ENCODE measurements around the gene FGD1. TPM values are rescaled to one million over a fixed set of nuclear protein-coding genes. Genes with fewer than 3 reads are reported as not detected.

Gene FGD1
- total and polyA plus RNA-seq, 2 of the 13 experiments (the other 11 are each of a cell fraction or from before 2014, with no cell fraction given) = 0.36 to 0.62 TPM

GRCh38 chrX:54439960-54440871, 55.8 kb downstream of the FGD1 start, which contains the start of gene TSR2 (continued):
- TF ChIP-seq ZNF784 (CRISPR knock-in tag; IDR thresholded peaks at IDR 0.05; ENCODE audit: borderline replicate concordance) (no peak), ZNF850 (CRISPR knock-in tag; conservative IDR thresholded peaks at IDR 0.05) (no peak), THAP11 (CRISPR knock-in tag; IDR thresholded peaks at IDR 0.05) (peak; percentile 83), ZNF432 (CRISPR knock-in tag; IDR thresholded peaks at IDR 0.05; ENCODE audit: borderline replicate concordance) (no peak), TBP (CRISPR knock-in tag; IDR thresholded peaks at IDR 0.05) (no peak), ZMAT5 (CRISPR knock-in tag; IDR thresholded peaks at IDR 0.05; ENCODE audit: borderline replicate concordance, low read depth) (no peak), KMT2A (CRISPR knock-in tag; IDR thresholded peaks at IDR 0.05) (0 out of 2 replicates have a peak, but pooled peaks have one; percentile 37), ZNF143 (CRISPR knock-in tag; IDR thresholded peaks at IDR 0.05) (no peak), RCOR2 (CRISPR knock-in tag; IDR thresholded peaks at IDR 0.05) (no peak), FOXM1 (CRISPR knock-in tag; IDR thresholded peaks at IDR 0.05) (no peak), SIN3B (IDR thresholded peaks at IDR 0.05; ENCODE audit: low read length) (peak; percentile 91), ZNF503 (CRISPR knock-in tag; IDR thresholded peaks at IDR 0.05) (no peak), ZNF335 (CRISPR knock-in tag; IDR thresholded peaks at IDR 0.05) (no peak), ZNF574 (CRISPR knock-in tag; IDR thresholded peaks at IDR 0.05) (peak; percentile 50), HDAC2 (CRISPR knock-in tag; IDR thresholded peaks at IDR 0.05) (peak; percentile 61; the same call in 1 of the 2 replicates), ZNF878 (CRISPR knock-in tag; IDR thresholded peaks at IDR 0.05) (no peak), ARNT (IDR thresholded peaks at IDR 0.05) (no peak), ZNF75D (CRISPR knock-in tag; IDR thresholded peaks at IDR 0.05; ENCODE audit: borderline replicate concordance) (no peak), MYNN (CRISPR knock-in tag; IDR thresholded peaks at IDR 0.05; ENCODE audit: low read depth) (no peak), RFX1 (IDR thresholded peaks at IDR 0.05) (no peak), ZNF790 (CRISPR knock-in tag; IDR thresholded peaks at IDR 0.05; ENCODE audit: borderline replicate concordance) (no peak)

All from HepG2 (cell line).